HG03103 (cell line): ENCODE data around the gene TBC1D22A.
"Not testable (repeated sequence)": the region's sequence is repeated elsewhere in the genome, so short reads cannot be mapped to it uniquely, and the experiment has no call there.

Source experiments
- ATAC-seq: cut with Tn5 transposase; IDR thresholded peaks from one replicate; pipeline ENCODE4 v1.9.1; 2021; ENCODE audit warnings: low read depth; ENCODE audit not compliant: unreplicated experiment

TBC1D22A gene

GRCh38 chr22:47139013-47139789, 376.8 kb downstream of the TBC1D22A start:
- ATAC-seq = no peak

- no peak for ATAC-seq
Measured at GRCh38 chr22:47139790-47140119, 377.3 kb downstream of the TBC1D22A start.

GRCh38 chr22:47140975-47141374, 378.5 kb downstream of the TBC1D22A start:
- ATAC-seq = not testable (repeated sequence)

GRCh38 chr22:47142427-47143046, 380.1 kb downstream of the TBC1D22A start:
- ATAC-seq = no peak

GRCh38 chr22:47143249-47143938, 380.9 kb downstream of the TBC1D22A start:
- ATAC-seq = no peak

GRCh38 chr22:47144076-47144765, 381.8 kb downstream of the TBC1D22A start:
- no peak for ATAC-seq

DNA sequence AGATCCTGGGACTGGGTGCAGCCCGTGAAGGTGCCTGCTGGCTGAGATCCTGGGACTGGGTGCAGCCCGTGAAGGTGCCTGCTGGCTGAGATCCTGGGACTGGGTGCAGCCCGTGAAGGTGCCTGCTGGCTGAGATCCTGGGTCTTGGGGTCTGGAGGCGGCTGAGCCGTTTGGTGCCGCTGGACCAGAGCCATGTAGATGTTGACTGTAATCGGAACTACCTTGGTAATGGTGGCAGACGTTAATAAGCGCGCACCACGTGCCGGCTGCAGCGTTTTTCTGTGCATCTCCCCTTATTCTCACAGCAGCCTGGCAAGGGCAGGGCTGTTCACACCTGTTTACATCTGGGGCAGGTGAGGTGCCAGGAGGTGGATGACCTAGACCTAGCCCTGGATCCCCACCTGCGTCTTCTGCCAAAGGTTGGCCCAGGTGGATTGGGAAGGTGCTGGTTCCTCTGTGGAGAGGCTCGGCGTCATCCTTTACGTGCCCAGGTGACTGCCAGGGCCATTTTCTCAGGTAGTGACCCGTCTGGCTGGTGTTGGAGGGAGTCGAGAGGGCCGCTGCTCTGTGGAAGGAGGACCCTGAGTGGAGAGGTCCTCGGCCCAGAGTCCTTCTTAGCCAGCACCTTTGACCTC, 382.5 kb downstream of the TBC1D22A start:
- no peak for ATAC-seq

- no peak for ATAC-seq
Measured at GRCh38 chr22:47145883-47146282, 383.4 kb downstream of the TBC1D22A start.

DNA sequence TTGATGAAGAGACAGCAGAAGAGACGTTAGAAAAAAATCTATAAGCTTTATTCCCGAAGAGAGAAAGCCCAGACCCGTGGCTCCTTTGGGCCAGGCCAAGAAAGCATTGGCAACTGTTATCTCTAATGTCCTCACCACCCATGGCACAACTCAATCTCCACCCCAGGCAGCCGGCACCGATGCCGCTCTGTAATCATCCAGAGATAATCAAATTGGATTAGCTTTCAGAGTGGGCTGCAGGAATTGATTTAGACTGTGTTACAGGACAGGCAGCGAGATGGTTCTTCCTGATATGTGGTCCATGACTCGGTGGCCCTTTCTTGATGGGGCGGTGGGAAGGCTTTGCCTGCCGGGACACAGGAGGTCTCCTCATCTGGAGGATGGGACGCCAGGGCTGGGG, 383.9 kb downstream of the TBC1D22A start:
- ATAC-seq = no peak

DNA sequence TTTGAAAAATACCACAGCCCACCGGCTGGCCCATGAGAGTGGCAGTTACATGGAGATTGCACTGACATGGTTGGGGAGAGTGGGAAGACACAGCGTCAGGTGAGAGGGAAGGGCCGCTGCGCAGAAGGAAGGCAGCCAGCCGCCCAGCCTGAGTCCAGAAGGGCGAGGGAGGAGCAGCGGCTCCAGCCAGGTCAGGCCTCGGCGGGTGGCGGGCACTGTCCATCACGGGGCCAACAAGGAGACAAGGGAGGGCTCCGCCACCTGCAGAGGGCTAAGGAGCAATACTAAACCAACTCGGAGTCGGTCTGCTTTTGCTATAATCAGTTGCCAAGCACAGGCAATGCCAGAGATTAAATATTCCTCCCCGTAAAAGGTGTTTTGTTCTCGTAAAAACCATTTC, 384.5 kb downstream of the TBC1D22A start:
- no peak for ATAC-seq

DNA sequence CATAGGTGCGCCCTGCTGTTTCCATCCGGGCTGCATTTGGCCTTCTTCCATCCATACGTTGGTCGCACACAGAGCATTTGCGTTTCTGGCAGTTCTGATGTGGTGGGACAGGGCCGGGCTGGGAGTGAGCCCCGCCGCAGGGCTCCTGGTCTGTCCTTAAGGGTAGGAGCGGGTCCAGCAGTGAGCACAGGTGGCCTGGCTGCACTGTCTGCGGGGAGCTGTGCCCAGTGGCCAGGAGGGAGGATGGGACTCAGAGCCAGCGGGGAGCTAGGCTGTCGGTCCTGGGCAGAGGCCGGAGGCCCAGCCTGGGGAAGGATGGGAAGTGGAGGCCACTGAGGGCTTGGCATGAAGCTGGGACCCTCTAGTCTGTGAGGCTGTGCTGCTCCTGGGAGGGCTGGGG, 385.1 kb downstream of the TBC1D22A start:
- ATAC-seq = no peak

DNA sequence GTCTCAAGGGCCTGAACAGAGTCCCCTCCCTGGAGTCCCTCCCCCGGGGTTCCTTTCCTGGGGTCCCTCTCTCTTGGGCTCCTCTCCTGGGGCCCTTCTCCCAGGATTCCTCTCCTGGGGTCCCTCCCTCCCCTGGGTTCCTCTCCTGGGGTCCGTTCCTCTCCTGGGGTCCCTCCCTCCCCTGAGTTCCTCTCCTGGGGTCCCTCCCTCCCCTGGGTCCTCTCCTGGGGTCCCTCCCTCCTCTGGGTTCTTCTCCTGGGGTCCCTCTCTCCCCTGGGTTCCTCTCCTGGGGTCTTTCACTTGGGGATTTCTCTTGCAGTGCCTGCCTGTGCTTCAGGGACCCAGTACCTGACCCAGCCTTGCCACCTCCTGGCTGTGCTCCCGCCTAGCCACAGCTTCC, 386.1 kb downstream of the TBC1D22A start:
- no peak for ATAC-seq

DNA sequence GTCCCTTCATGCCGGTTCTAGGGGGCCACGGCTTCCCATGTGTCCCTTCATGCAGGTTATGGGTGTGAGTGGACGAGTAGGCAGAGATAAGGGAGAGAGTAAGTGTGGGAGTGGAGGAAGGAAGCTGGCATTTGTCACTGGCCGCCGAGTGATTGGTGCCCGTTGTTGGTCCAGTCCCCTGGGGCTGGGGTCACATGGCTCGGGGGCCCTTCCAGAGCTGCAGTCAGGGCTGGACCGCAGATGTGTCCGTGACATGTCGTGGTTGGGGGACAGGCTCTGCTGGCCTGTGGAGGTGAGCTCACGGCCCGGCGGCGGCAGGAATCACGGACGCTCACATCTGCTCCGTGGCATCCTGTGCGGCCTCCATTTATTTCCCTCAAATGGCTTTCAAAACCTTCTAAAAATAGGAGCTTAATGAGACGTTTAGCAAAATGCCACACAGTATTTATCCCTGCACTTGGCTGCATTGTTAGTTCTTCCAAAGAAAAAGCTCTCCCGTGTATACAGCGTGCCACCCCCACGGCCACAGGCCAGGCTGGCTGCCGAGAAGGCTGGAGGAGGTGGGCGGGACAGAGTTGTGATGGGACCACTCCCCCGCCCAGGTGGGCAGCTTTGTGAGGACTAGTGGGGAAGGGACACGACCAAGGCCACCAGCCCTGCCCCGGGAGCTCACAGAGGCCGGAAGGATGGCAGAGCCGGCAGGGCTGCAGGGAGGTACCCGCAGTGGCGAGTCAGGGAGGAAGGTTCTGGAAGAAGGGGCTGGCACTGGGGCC, 386.7 kb downstream of the TBC1D22A start:
- ATAC-seq = no peak

GRCh38 chr22:47149976-47150375, 387.5 kb downstream of the TBC1D22A start:
- ATAC-seq = no peak

- no peak for ATAC-seq
Measured at GRCh38 chr22:47150426-47150825, 388.0 kb downstream of the TBC1D22A start.

- ATAC-seq = no peak
Measured at GRCh38 chr22:47151064-47151463, 388.6 kb downstream of the TBC1D22A start.

GRCh38 chr22:47151490-47151889, 389.0 kb downstream of the TBC1D22A start:
- ATAC-seq = no peak

DNA sequence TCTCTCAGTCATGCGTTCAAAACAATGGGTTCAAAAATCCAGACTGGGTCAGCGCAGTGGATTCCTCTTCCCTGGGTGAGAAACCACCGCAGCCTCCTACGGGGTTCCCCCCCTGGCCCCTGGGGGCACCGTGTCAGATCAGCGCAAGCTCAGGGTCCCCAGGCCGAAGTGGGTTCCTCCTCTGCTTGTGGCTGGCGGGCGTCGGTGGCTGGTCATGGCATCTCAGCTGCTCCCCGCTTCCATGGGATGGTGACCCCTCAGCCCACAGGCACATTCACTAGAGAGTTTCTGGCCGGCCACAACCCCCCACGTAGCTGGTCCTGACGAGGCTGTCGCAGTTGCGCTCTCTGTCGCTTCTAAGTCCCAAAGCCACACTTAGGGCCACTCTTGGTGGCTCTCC, 389.8 kb downstream of the TBC1D22A start:
- ATAC-seq = no peak

- no peak for ATAC-seq
Measured at GRCh38 chr22:47152938-47153337, 390.5 kb downstream of the TBC1D22A start.
